ENCODE data around the gene SPATA12.

The SPATA12 gene

DNA sequence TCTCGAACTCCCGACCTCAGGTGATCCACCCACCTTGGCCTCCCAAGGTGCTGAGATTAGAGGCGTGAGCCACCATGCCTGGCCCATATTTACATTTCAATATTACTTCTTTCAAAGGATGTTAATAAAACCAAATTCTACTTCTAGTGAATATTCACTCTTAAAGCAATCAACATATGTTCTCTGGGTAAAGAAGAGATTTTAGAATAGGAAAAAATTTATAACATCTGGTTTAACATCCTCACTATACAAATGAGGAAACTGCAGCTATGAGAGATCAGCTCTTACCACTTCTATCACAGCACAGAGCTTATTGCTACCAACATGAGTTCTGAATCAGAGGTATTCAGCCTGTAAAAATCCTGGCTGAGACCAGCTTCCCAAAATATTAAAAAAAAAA is 56.0 kb downstream of the SPATA12 start:
- no peak for DNase-seq (ENCODE audit: low read depth)

DNA sequence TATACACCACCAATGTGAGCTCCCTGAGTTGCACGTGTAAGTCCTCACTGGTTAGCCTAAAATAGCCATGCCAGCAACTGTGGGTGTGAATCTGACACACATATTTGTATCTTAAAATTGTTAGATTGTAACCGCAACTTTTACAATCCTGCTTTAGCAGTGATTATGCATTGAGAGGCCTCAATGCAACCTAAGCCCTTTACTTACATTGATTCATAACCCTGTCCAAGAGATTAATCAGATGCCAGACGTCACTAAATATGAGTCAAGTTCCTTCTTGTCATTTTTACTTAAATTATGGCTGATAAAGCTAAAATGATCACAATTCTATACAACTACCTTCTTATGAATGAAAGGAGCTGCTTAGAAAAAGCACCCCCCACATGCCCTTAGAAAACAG is 57.8 kb downstream of the SPATA12 start:
- no peak for DNase-seq (ENCODE audit: low read depth)

DNA sequence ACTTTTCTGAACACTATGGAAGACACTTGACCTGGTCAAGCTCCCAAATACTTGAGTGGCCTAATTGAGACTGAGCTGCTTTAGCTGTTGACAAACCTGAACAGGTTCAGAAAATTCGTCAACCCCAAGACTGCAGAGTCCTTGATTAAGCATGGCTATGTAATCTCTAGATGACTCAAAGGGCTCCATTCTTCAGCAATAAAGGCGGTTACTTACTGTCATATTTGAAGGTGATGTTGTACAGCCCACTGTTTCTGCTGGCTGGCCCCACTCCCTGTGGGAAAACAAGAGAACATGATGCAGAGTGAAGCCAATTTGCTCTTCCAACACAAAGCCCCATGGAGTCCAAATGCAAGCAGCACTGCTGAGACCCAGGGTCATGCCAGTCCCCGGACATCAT is 59.6 kb downstream of the SPATA12 start:
- DNase-seq (ENCODE audit: low read depth): no peak

DNA sequence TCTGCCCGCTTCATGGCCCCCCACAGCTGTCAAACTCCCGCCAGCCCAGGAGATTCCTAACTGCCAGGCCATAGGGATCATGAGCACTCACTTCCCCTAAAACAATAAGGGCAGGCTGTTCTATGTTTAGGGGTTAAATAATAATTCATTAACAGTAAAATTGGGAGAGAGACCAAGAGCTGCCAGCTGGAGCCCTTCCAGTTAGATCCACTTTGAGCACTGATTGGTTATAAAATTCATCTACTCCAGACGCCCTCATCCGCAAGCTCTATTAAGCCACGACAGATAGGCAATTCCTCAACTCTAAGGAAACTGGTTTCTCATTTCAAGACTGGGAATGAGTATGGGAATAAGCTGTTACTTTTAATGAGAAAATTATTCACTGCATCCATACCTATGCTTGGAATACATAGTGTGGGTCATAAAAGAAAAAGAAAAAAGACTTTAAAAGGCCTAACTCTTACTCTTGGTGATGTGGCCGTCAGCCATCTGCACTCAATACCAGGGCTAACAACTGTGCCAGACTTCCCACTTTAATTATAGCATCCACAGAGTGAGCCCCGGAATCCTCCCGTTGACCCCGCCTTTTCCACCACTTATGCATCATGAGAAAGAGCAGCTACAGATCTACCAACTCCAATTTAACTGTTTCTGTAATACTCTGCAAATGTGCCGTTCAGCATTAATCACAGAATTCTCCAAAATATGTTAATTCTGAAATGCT is 60.1 kb downstream of the SPATA12 start:
- no peak for DNase-seq (ENCODE audit: low read depth)
